K562 (cell line): ENCODE measurements around the gene RNF217. TPM values are rescaled to one million over a fixed set of nuclear protein-coding genes. Genes with fewer than 3 reads are reported as not detected.

Experiments used
- ARID1B ChIP-seq: fragments of 450-650 bp; IDR thresholded peaks from 2 replicates; pipeline ENCODE4 v1.6.1; 2016; ENCODE audit warnings: antibody characterized with exemption, mild to moderate bottlenecking, inconsistent platforms
- ATF3 ChIP-seq, 2 experiments: fragments of 450-650 bp in 1 of 2; sonication (generic) in 1 of 2; formaldehyde crosslinking in 1 of 2; IDR thresholded peaks in 1 of 2; conservative IDR thresholded peaks in 1 of 2; 2 replicates each; pipeline versions ENCODE4 v1.6.1 to v1.8.1; 2016 to 2023; ENCODE audit warnings: mild to moderate bottlenecking in 2 of 2, moderate library complexity in 2 of 2, inconsistent platforms in 1 of 2, missing genetic modification reagents in 1 of 2
- C11orf30 ChIP-seq: fragments of 450-650 bp; IDR thresholded peaks from 2 replicates; pipeline ENCODE4 v1.6.1; 2016; ENCODE audit warnings: low read depth, mild to moderate bottlenecking
- MAFF ChIP-seq: IDR thresholded peaks from 2 replicates; pipeline ENCODE4 v1.6.1; 2012; ENCODE audit warnings: low read length, improper control_type of control experiment
- PHF20 ChIP-seq: fragments of 450-650 bp; IDR thresholded peaks from 2 replicates; pipeline ENCODE4 v1.6.1; 2018; ENCODE audit not compliant: partially characterized antibody
- SMARCA4 ChIP-seq: fragments of 450-650 bp; IDR thresholded peaks from 2 replicates; pipeline ENCODE4 v1.6.1; 2016
- TBP ChIP-seq: optimal IDR thresholded peaks from 2 replicates; pipeline ENCODE3; 2011; ENCODE audit warnings: low read depth, low read length, improper control_type of control experiment
- TEAD4 ChIP-seq, 2 experiments: sonication (generic) in 1 of 2; formaldehyde crosslinking in 1 of 2; IDR thresholded peaks; 2 replicates each; pipeline versions ENCODE4 v1.6.1 to v1.8.0; 2012 to 2022; ENCODE audit warnings: borderline replicate concordance in 1 of 2, inconsistent platforms in 1 of 2, low read length in 1 of 2, mild to moderate bottlenecking in 1 of 2, missing genetic modification reagents in 1 of 2
- ZBTB33 ChIP-seq: sonication (generic); formaldehyde crosslinking; IDR thresholded peaks from 2 replicates; pipeline ENCODE4 v1.8.1; 2023; ENCODE audit warnings: mild to moderate bottlenecking, missing genetic modification reagents
- ZNF316 ChIP-seq: fragments of 450-650 bp; IDR thresholded peaks from 2 replicates; pipeline ENCODE4 v1.6.1; 2016
- polyA plus RNA-seq, 8 experiments: library from polyadenylated mRNA; depleted of rRNA in 4 of 8; stranded (reverse) in 5 of 8; unstranded in 3 of 8; fragments of >200 nt; fragmentation: Nextera tagmentation in 2 of 8; fragmentation: Illumina TruSeq in 1 of 8; extraction: Ambion mirVana in 2 of 8; extraction: Trizol in 1 of 8; gene quantifications; 2 replicates each; pipeline versions ENCODE4 v1.2.1 to v1.2.3, GENCODE V29; 2011 to 2014; ENCODE audit warnings: inconsistent platforms in 1 of 8, missing spikeins in 1 of 8
- total RNA-seq, 7 experiments: library from RNA; depleted of rRNA in 6 of 7; stranded (reverse); fragments of >200 nt in 6 of 7; fragmentation: Illumina TruSeq in 2 of 7; extraction: Trizol in 2 of 7; gene quantifications; 2 replicates each; pipeline versions ENCODE4 v1.2.1 to v1.2.3, GENCODE V29; 2011 to 2021; ENCODE audit warnings: low replicate concordance in 1 of 7
- TF ChIP-seq, protein P1 (sequence below): sonication (generic); formaldehyde crosslinking; IDR thresholded peaks from 2 replicates; pipeline ENCODE4 v1.8.1; 2023; ENCODE audit warnings: mild to moderate bottlenecking, missing genetic modification reagents

Gene RNF217
- total and polyA plus RNA-seq, 9 of the 15 experiments (the other 6 are each of a cell fraction or from before 2014, with no cell fraction given): 2.9 to 25.6 (median 12.0) TPM

GRCh38 chr6:124960757-124961463 is 1.3 kb upstream of the RNF217 start (continued):
- TF ChIP-seq, protein P1, sequence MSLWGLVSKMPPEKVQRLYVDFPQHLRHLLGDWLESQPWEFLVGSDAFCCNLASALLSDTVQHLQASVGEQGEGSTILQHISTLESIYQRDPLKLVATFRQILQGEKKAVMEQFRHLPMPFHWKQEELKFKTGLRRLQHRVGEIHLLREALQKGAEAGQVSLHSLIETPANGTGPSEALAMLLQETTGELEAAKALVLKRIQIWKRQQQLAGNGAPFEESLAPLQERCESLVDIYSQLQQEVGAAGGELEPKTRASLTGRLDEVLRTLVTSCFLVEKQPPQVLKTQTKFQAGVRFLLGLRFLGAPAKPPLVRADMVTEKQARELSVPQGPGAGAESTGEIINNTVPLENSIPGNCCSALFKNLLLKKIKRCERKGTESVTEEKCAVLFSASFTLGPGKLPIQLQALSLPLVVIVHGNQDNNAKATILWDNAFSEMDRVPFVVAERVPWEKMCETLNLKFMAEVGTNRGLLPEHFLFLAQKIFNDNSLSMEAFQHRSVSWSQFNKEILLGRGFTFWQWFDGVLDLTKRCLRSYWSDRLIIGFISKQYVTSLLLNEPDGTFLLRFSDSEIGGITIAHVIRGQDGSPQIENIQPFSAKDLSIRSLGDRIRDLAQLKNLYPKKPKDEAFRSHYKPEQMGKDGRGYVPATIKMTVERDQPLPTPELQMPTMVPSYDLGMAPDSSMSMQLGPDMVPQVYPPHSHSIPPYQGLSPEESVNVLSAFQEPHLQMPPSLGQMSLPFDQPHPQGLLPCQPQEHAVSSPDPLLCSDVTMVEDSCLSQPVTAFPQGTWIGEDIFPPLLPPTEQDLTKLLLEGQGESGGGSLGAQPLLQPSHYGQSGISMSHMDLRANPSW: no peak
- TF ChIP-seq ATF3 (IDR thresholded peaks at IDR 0.05): no peak
- TF ChIP-seq ATF3 (CRISPR knock-in tag; conservative IDR thresholded peaks at IDR 0.05): 0 out of 2 replicates have a peak, but pooled peaks have one; percentile 37
- peak; percentile 62; the same call in 1 of the 2 replicates for TF ChIP-seq C11orf30
- TF ChIP-seq TEAD4 (IDR thresholded peaks at IDR 0.05; ENCODE audit: low read length): no peak; the same call in 1 of the 2 replicates
- TF ChIP-seq TEAD4 (CRISPR knock-in tag; IDR thresholded peaks at IDR 0.05; ENCODE audit: borderline replicate concordance): no peak
- 0 out of 2 replicates have a peak, but pooled peaks have one; percentile 25 for TF ChIP-seq ZBTB33 (CRISPR knock-in tag)
- TF ChIP-seq PHF20: no peak
- peak; percentile 36; the same call in 1 of the 2 replicates for TF ChIP-seq MAFF
- TF ChIP-seq ZNF316: peak; percentile 52
- peak; percentile 23 for TF ChIP-seq TBP
- peak; percentile 42 for TF ChIP-seq ARID1B
- 0 out of 2 replicates have a peak, but pooled peaks have one; percentile 26 for TF ChIP-seq SMARCA4
- TF ChIP-seq, all 486 proteins: peak for 17
